Cardiac muscle cell (in vitro differentiated cells and primary cell): ENCODE data around the gene MINK1. TPM values are rescaled to one million over a fixed set of nuclear protein-coding genes. Genes with fewer than 3 reads are reported as not detected.

Source experiments
- DNase-seq, 2 donors: peaks; one replicate each; pipeline versions ENCODE4 v3.0.0 to v3.0.0-alpha.2; 2010 to 2017; ENCODE audit warnings: low read depth in 1 of 2, low spot score in 1 of 2
- H3K27ac ChIP-seq: fragments of 200-600 bp; sonication (generic); 2 replicates; pipeline ENCODE4 v1.5.1; 2016
- H3K27me3 ChIP-seq: fragments of 200-600 bp; sonication (generic); 2 replicates; pipeline ENCODE4 v1.6.0; 2016; ENCODE audit warnings: control low read depth
- H3K36me3 ChIP-seq: fragments of 200-600 bp; sonication (generic); 2 replicates; pipeline ENCODE4 v1.5.1; 2016; ENCODE audit warnings: control low read depth
- H3K4me1 ChIP-seq: fragments of 200-600 bp; sonication (generic); 2 replicates; pipeline ENCODE4 v1.8.1; 2017; ENCODE audit warnings: low read depth, mild to moderate bottlenecking, mixed run types
- H3K4me3 ChIP-seq: fragments of 200-600 bp; sonication (generic); 2 replicates; pipeline ENCODE4 v1.5.1; 2016; ENCODE audit warnings: mild to moderate bottlenecking
- H3K9me3 ChIP-seq: fragments of 200-600 bp; sonication (generic); 2 replicates; pipeline ENCODE4 v1.5.1; 2017; ENCODE audit warnings: low read depth, mild to moderate bottlenecking, control low read depth
- CTCF ChIP-seq: IDR thresholded peaks from 2 replicates; pipeline ENCODE4 v1.5.1; 2012; ENCODE audit warnings: low read depth, mild to moderate bottlenecking, low read length
- polyA plus RNA-seq: library from polyadenylated mRNA; unstranded; fragments of >200 nt; fragmentation: Nextera tagmentation; extraction: Ambion mirVana; gene quantifications from 2 replicates; pipeline ENCODE4 v1.2.1, GENCODE V29; 2016
- total RNA-seq: library from RNA; depleted of rRNA; stranded (reverse); fragments of >200 nt; gene quantifications from 2 replicates; pipeline ENCODE4 v1.2.3, GENCODE V29; 2016

The MINK1 gene
- total and polyA plus RNA-seq, 2 experiments from 2014 or later: 27.1 to 47.7 TPM

DNA sequence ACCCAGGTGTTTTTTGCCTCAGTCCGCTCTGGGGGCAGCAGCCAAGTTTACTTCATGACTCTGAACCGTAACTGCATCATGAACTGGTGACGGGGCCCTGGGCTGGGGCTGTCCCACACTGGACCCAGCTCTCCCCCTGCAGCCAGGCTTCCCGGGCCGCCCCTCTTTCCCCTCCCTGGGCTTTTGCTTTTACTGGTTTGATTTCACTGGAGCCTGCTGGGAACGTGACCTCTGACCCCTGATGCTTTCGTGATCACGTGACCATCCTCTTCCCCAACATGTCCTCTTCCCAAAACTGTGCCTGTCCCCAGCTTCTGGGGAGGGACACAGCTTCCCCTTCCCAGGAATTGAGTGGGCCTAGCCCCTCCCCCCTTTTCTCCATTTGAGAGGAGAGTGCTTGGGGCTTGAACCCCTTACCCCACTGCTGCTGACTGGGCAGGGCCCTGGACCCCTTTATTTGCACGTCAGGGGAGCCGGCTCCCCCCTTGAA lies 64.1 kb downstream of the MINK1 start:
- no peaks in the 10 kb centered on the region for H3K9me3 ChIP-seq
- no peak overlapping the region for H3K4me3 ChIP-seq
- no peaks in the 10 kb centered on the region for H3K4me1 ChIP-seq
- H3K36me3 ChIP-seq: peaks cover 5% of the 10 kb centered on the region
- no peak for TF ChIP-seq CTCF
- no peak for DNase-seq
- no peaks in the 10 kb centered on the region for H3K27me3 ChIP-seq
- H3K27ac ChIP-seq: no peak overlapping the region

GRCh38 chr17:4897785-4898184 lies 64.6 kb downstream of the MINK1 start:
- Histone ChIP-seq H3K27me3 (no peaks in the 10 kb centered on the region), H3K4me1 (peaks cover 4% of the 10 kb centered on the region), H3K4me3 (no peak overlapping the region), H3K9me3 (no peaks in the 10 kb centered on the region), H3K27ac (no peak overlapping the region), H3K36me3 (peaks cover 5% of the 10 kb centered on the region)
- no peak for TF ChIP-seq CTCF
- DNase-seq: no peak

- Histone ChIP-seq H3K4me1 (peaks cover 5% of the 10 kb centered on the region), H3K27me3 (no peaks in the 10 kb centered on the region), H3K27ac (no peak overlapping the region), H3K4me3 (no peak overlapping the region), H3K36me3 (peaks cover 5% of the 10 kb centered on the region), H3K9me3 (no peaks in the 10 kb centered on the region)
- TF ChIP-seq CTCF: no peak
- no peak for DNase-seq
Measured at GRCh38 chr17:4898351-4898750, 65.2 kb downstream of the MINK1 start.

- TF ChIP-seq CTCF: no peak
- H3K4me1 ChIP-seq: peaks cover 5% of the 10 kb centered on the region
- no peak for DNase-seq
- no peaks in the 10 kb centered on the region for H3K9me3 ChIP-seq
- no peak overlapping the region for H3K27ac ChIP-seq
- H3K4me3 ChIP-seq: peak overlapping the region; percentile 26
- no peaks in the 10 kb centered on the region for H3K27me3 ChIP-seq
- H3K36me3 ChIP-seq: peaks cover 5% of the 10 kb centered on the region
Measured at GRCh38 chr17:4898927-4899326, 65.8 kb downstream of the MINK1 start.

- Histone ChIP-seq H3K27ac (no peak within 1 kb of the TSS), H3K9me3 (no peaks in the 10 kb centered on the region), H3K4me3 (peak within 1 kb of the TSS; percentile 26), H3K27me3 (no peaks in the 10 kb centered on the region), H3K36me3 (peaks cover 3% of the 10 kb centered on the region), H3K4me1 (peaks cover 5% of the 10 kb centered on the region)
- TF ChIP-seq CTCF: peak; percentile 7
- peak; percentile 56 to 89 for DNase-seq
Measured at GRCh38 chr17:4899341-4900230, 66.4 kb downstream of the MINK1 start, which contains the start of gene C17orf107. TSS of gene C17orf107 (plus strand) at chr17:4899536. CDS start at chr17:4899763, 227 bp downstream.
